Adrenal gland (tissue), 5 donors: ENCODE data around the gene MROH8.

Experiments
- POLR2A ChIP-seq, 2 donors: fragments of 450-650 bp; IDR thresholded peaks; one replicate each; pipeline ENCODE4 v1.6.1; 2017; ENCODE audit warnings: antibody characterized with exemption in 2 of 2, mild to moderate bottlenecking in 2 of 2, moderate library complexity in 1 of 2
- TF ChIP-seq, protein P1 (sequence below), 6 experiments: fragments of 450-650 bp in 4 of 6; fragments of 200-600 bp in 2 of 6; sonication (generic) in 1 of 6; IDR thresholded peaks; 1 replicate in 5 of 6; 2 replicates in 1 of 6; pipeline versions ENCODE4 v1.5.1 to v1.8.0; 2016 to 2021; ENCODE audit warnings: antibody characterized with exemption in 6 of 6, mild to moderate bottlenecking in 2 of 6, moderate library complexity in 1 of 6
- donor health status: DM: no; HTN: no; CAD: no.

DNA sequence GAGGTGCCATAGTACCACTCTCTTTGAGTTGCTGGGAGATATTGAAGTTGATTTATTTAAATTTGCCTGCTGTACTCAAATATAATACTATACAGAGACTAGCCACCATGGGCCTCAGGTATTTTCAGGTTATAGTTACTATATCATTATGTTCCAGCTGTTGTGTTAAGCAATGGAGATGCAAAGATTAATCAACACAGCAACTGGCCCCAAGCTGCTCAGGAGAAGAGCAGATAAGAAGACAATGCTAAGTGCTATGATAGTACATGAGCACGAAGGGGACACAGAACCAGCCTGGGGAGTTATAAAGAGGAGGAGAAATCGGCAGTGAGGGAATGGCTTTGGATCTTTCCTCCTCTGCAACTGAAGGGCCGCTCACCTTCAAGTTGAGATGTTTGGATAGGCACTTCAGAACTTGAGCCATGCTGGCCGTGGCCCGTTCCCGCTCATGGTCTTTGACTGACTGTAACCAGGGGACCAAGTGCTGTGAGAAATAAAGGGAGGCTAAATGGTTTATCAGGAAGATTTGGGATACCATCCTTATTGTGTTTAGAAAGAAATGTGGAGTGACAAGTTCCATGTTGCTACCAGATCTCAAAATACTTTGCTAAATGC, 24.6 kb downstream of the MROH8 start:
- TF ChIP-seq, protein P1, sequence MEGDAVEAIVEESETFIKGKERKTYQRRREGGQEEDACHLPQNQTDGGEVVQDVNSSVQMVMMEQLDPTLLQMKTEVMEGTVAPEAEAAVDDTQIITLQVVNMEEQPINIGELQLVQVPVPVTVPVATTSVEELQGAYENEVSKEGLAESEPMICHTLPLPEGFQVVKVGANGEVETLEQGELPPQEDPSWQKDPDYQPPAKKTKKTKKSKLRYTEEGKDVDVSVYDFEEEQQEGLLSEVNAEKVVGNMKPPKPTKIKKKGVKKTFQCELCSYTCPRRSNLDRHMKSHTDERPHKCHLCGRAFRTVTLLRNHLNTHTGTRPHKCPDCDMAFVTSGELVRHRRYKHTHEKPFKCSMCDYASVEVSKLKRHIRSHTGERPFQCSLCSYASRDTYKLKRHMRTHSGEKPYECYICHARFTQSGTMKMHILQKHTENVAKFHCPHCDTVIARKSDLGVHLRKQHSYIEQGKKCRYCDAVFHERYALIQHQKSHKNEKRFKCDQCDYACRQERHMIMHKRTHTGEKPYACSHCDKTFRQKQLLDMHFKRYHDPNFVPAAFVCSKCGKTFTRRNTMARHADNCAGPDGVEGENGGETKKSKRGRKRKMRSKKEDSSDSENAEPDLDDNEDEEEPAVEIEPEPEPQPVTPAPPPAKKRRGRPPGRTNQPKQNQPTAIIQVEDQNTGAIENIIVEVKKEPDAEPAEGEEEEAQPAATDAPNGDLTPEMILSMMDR (IDR thresholded peaks at IDR 0.05) = no peak
- no peak for TF ChIP-seq POLR2A (IDR thresholded peaks at IDR 0.05)
